ENCODE results near the gene GRAPL.
"Not testable (repeated sequence)": the region's sequence is repeated elsewhere in the genome, so short reads cannot be mapped to it uniquely, and the experiment has no call there.

GRCh38 chr17:19143097-19143777 lies 15.8 kb downstream of the GRAPL start:
- TF ChIP-seq POLR2AphosphoS5 (IDR thresholded peaks at IDR 0.05; ENCODE audit: borderline replicate concordance, low read depth, low read length); EZH2 (IDR thresholded peaks at IDR 0.05); FOXP2 (optimal IDR thresholded peaks at IDR 0.05; ENCODE audit: control extremely low read depth, extremely low read length, insufficient read depth): not testable (repeated sequence)

Data from SK-N-MC (cell line).